MM.1S (cell line): ENCODE data around the gene GRIA3.

Source experiments
- DNase-seq: peaks from one replicate; pipeline ENCODE4 v3.0.0-alpha.2; 2015
- H2AFZ ChIP-seq: fragments of 300-600 bp; sonication (generic); 2 replicates; pipeline ENCODE4 v1.6.0; 2016; ENCODE audit warnings: antibody characterized with exemption, low read length
- H3F3A ChIP-seq: fragments of 300-600 bp; sonication (generic); 2 replicates; pipeline ENCODE4 v1.6.1; 2016; ENCODE audit warnings: mild to moderate bottlenecking, antibody characterized with exemption, low read length, moderate library complexity, mixed read lengths; ENCODE audit not compliant: insufficient read depth
- H3K27ac ChIP-seq: fragments of 300-600 bp; sonication (generic); 2 replicates; pipeline ENCODE4 v1.5.1; 2016; ENCODE audit warnings: mild to moderate bottlenecking, low read length
- H3K27me3 ChIP-seq: fragments of 300-600 bp; sonication (generic); replicated peaks from 2 replicates; pipeline ENCODE4 v1.6.0; 2016; ENCODE audit warnings: low read length; ENCODE audit not compliant: insufficient read depth
- H3K36me3 ChIP-seq: fragments of 300-600 bp; sonication (generic); replicated peaks from 2 replicates; pipeline ENCODE4 v1.6.1; 2016; ENCODE audit warnings: mild to moderate bottlenecking, low read length, mixed read lengths; ENCODE audit not compliant: insufficient read depth
- H3K4me1 ChIP-seq: fragments of 300-600 bp; sonication (generic); 2 replicates; pipeline ENCODE4 v1.6.1; 2016; ENCODE audit warnings: low read length, mixed read lengths
- H3K4me2 ChIP-seq: fragments of 300-600 bp; sonication (generic); 2 replicates; pipeline ENCODE4 v1.6.0; 2016; ENCODE audit warnings: low read depth, low read length
- H3K4me3 ChIP-seq: fragments of 300-600 bp; sonication (generic); 2 replicates; pipeline ENCODE4 v1.5.1; 2016; ENCODE audit warnings: low read length, mixed read lengths
- H3K79me2 ChIP-seq: fragments of 300-600 bp; sonication (generic); 2 replicates; pipeline ENCODE4 v1.6.1; 2016; ENCODE audit warnings: mixed run types, low read length, mixed read lengths
- H3K9ac ChIP-seq: fragments of 300-600 bp; sonication (generic); 2 replicates; pipeline ENCODE4 v1.6.1; 2016; ENCODE audit warnings: low read length, mixed read lengths
- H3K9me2 ChIP-seq: fragments of 300-600 bp; sonication (generic); replicated peaks from 2 replicates; pipeline ENCODE4 v1.6.1; 2016; ENCODE audit warnings: mild to moderate bottlenecking, low read length, mixed read lengths; ENCODE audit not compliant: insufficient read depth
- H3K9me3 ChIP-seq: fragments of 300-600 bp; sonication (generic); replicated peaks from 2 replicates; pipeline ENCODE4 v1.6.1; 2016; ENCODE audit warnings: mild to moderate bottlenecking, low read length, mixed read lengths; ENCODE audit not compliant: insufficient read depth
- H4K20me1 ChIP-seq: fragments of 300-600 bp; sonication (generic); 2 replicates; pipeline ENCODE4 v1.6.1; 2016; ENCODE audit warnings: mild to moderate bottlenecking, low read length, moderate library complexity, mixed read lengths; ENCODE audit not compliant: insufficient read depth
- CTCF ChIP-seq: fragments of 300-600 bp; sonication (generic); IDR thresholded peaks from 2 replicates; pipeline ENCODE4 v1.5.1; 2016; ENCODE audit warnings: antibody characterized with exemption, low read length, mixed read lengths
- EZH2 ChIP-seq: fragments of 300-600 bp; sonication (generic); optimal IDR thresholded peaks from 2 replicates; pipeline ENCODE3; 2017; ENCODE audit warnings: low read depth, mild to moderate bottlenecking, antibody characterized with exemption, low read length, mixed read lengths
- EZH2phosphoT487 ChIP-seq: fragments of 300-600 bp; sonication (generic); IDR thresholded peaks from 2 replicates; pipeline ENCODE4 v1.6.1; 2018; ENCODE audit warnings: antibody characterized with exemption, low read length

Gene GRIA3

DNA sequence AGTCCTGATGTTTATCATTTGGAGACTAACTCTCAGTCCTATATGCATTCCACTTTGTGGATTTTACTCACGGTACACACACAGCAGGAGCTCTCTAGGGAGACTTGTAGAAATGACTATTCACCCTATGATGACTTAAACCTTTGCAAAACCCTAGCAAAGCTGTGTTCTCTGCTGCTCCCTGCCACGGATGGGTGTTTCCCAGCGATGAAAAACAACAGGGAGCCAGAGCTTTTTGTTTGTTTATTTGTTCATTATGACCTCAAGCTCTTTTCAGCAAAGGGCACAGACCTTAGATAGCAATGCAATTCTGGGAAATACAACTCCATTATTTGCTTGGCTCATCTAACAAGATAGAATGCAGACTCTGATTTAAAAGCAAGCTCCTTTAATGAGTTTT is 156.6 kb downstream of the GRIA3 start:
- no peaks in the 10 kb centered on the region for H3K9me2 ChIP-seq
- H4K20me1 ChIP-seq = no peaks in the 10 kb centered on the region
- H3K9ac ChIP-seq = no peak overlapping the region
- TF ChIP-seq EZH2 (no peak), CTCF (no peak)
- DNase-seq = no peak
- H3K4me3 ChIP-seq = no peak overlapping the region
- no peak overlapping the region for H3K4me2 ChIP-seq
- no peak overlapping the region for H2AFZ ChIP-seq
- no peaks in the 10 kb centered on the region for H3K4me1 ChIP-seq
- no peaks in the 10 kb centered on the region for H3K79me2 ChIP-seq
- no peaks in the 10 kb centered on the region for H3K9me3 ChIP-seq
- H3F3A ChIP-seq = no peaks in the 10 kb centered on the region
- no peak overlapping the region for H3K27ac ChIP-seq
- no peaks in the 10 kb centered on the region for H3K36me3 ChIP-seq
- H3K27me3 ChIP-seq = no peaks in the 10 kb centered on the region

- Histone ChIP-seq H3K27ac (no peak overlapping the region), H2AFZ (no peak overlapping the region), H3K4me1 (no peaks in the 10 kb centered on the region), H3K79me2 (no peaks in the 10 kb centered on the region), H4K20me1 (no peaks in the 10 kb centered on the region), H3K9me3 (no peaks in the 10 kb centered on the region), H3K9me2 (no peaks in the 10 kb centered on the region), H3F3A (no peaks in the 10 kb centered on the region), H3K4me3 (no peak overlapping the region), H3K27me3 (no peaks in the 10 kb centered on the region), H3K9ac (no peak overlapping the region), H3K4me2 (no peak overlapping the region), H3K36me3 (no peaks in the 10 kb centered on the region)
- no peak for DNase-seq
- TF ChIP-seq CTCF (no peak), EZH2phosphoT487 (no peak), EZH2 (no peak)
Observed at GRCh38 chrX:123348468-123348867, 164.4 kb downstream of the GRIA3 start.

GRCh38 chrX:123350226-123350625 is 166.1 kb downstream of the GRIA3 start:
- Histone ChIP-seq H4K20me1 (no peaks in the 10 kb centered on the region), H3K79me2 (no peaks in the 10 kb centered on the region), H3K9me2 (no peaks in the 10 kb centered on the region), H3K27me3 (no peaks in the 10 kb centered on the region), H3F3A (no peaks in the 10 kb centered on the region), H3K36me3 (no peaks in the 10 kb centered on the region), H2AFZ (no peak overlapping the region), H3K4me3 (no peak overlapping the region), H3K4me2 (no peak overlapping the region), H3K4me1 (no peaks in the 10 kb centered on the region), H3K9ac (no peak overlapping the region), H3K9me3 (no peaks in the 10 kb centered on the region), H3K27ac (no peak overlapping the region)
- TF ChIP-seq EZH2phosphoT487 = no peak
- no peak for TF ChIP-seq EZH2
- no peak for TF ChIP-seq CTCF
- DNase-seq = no peak

GRCh38 chrX:123357941-123358340 is 173.9 kb downstream of the GRIA3 start:
- no peak overlapping the region for H3K4me3 ChIP-seq
- no peak overlapping the region for H2AFZ ChIP-seq
- no peaks in the 10 kb centered on the region for H3K4me1 ChIP-seq
- H3K9ac ChIP-seq = no peak overlapping the region
- no peaks in the 10 kb centered on the region for H3F3A ChIP-seq
- H3K9me3 ChIP-seq = no peaks in the 10 kb centered on the region
- H3K27me3 ChIP-seq = no peaks in the 10 kb centered on the region
- TF ChIP-seq CTCF = no peak
- no peak for TF ChIP-seq EZH2
- TF ChIP-seq EZH2phosphoT487 = no peak
- no peak overlapping the region for H3K27ac ChIP-seq
- DNase-seq = no peak
- H3K4me2 ChIP-seq = no peak overlapping the region
- H3K79me2 ChIP-seq = no peaks in the 10 kb centered on the region
- no peaks in the 10 kb centered on the region for H4K20me1 ChIP-seq
- no peaks in the 10 kb centered on the region for H3K36me3 ChIP-seq
- H3K9me2 ChIP-seq = no peaks in the 10 kb centered on the region
